ENCODE results near the gene MSI2.
A peak's percentile ranks its signal among the peaks of the same experiment; 100 is the strongest.

MSI2 gene

DNA sequence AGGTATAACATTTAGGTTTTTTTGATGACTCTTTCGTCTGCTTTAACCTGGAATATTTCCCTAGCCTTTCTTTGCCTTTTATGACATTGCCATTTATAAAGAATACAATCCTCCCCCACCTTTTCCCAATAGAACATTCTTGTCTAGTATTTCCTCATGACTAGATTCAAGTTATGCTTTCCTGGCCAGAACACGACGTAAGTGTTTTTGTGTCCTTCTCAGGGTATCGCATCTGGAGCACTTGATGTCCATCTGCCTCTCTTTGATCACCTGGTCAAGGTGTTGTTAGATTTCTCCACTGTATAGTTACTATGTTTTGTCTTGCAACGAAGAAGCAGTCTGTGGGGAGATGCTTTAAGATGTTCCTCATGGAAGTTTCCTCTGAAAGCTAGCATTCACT, 87.4 kb downstream of the MSI2 start:
- no peak for DNase-seq (ENCODE audit: low spot score)

DNA sequence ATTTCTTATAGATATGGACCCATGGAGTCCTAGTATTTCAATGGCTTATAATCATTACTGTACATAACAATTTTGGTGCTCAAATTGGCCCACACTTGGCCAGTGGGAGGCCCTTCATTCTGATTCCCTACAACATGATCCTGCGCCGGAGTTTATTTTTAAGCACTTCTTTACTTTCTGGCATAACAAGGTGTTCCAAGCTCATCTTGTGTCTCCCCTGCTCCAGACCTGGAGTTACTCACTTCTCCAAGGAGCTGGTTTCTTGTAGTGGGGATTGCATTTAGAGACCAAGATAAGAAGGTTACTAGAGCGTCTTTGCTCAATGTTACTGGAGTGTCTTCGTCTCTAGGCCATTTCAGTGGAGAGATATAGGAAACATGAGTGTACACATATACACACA, 87.9 kb downstream of the MSI2 start:
- no peak for DNase-seq (ENCODE audit: low spot score)

DNA sequence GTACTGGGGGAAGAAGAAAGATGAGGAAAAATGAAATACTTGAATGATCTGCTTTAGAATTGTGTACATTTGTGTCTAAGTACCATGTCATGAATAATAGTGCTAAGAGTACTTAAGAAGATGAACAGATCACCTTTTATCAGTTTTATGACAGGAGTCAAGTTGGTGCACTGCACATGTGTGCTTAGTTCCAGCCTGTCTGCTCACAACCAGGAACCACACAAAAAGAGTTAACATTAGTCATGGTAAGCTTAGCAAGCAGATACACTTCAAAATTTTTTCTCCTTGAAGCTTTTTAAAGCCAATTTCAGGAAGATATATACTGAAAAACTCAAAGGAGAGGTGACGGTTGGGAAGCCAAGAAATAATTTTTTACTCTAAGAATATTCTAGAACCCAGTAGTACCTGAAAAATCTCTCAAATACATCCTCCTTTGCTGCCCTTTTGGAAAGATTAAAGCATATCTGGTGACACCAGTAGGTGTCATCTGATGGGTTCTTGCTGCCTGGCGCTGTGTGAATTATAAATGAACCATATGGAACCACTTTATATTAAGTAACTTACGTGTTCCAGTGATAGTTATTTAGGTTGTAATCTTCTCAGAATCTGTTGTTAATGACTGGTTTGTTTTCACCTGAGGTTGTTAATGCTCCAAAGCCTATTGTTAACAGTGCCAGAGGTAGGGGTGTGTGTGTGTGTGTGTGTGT, 93.4 kb downstream of the MSI2 start:
- no peak for DNase-seq (ENCODE audit: low spot score)

DNA sequence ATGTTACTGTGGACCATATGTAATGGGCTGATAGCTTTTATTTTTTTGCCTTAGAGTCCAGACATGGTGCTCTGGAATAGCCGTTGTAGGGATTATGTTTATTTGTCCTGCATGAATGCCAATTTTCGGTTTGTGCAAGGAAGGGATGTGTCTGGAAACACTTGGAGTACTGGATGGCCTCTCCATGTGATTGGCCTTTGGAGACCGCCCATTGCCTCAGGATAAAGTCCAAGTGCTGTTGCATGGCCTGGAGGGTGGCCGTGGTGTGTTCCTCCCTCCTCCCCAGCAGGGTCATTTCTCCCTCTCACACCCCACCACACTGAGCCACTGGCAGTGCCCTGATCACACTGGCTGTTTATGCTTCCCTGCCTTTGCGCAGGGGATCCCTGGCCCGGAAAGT, 93.9 kb downstream of the MSI2 start:
- no peak for DNase-seq (ENCODE audit: low spot score)

DNA sequence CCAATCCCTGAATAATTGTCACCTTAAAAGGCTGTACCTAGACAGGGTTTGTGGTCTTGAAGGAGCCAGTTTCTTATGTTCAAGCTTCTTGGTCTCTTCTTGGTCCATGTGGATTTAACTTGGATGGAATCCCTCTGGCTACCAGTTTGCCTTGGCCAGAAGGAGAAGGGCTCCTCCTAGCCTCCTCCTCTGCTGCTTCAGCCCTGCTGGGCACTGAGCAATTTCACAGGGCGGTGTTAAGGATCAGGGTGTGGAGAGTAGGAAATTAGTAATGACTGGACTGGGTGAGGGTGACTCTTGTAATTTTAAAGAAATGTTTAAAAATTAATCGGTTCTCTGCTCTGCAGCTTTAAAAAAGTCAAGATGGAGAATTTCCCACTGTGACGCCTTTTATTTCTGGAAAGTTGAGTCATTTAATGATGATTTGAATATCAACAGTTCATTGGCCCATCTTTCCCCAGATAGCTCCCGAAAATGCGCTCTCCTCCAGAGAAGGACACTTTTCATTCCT, 96.4 kb downstream of the MSI2 start:
- DNase-seq (ENCODE audit: low spot score), result no peak

DNA sequence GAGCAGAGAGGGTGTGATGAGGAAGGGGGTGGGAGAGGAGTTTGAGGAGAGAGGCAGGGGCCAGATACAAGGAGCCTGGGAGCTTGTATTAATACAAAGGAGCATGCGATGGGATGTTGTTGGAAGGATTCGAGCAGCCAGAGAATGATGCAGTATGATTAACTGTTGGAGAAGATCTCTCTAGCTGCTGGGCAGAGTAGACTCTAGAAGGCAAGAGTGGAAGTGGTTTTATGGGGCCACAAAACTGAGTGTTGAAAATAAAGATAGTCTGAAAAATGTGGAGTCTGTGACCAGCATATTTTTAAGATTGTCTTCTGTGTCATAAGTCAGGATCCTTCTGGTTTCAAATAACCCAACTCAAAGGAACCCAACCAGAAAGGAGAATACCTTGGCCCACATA, 98.3 kb downstream of the MSI2 start:
- no peak for DNase-seq (ENCODE audit: low spot score)

DNA sequence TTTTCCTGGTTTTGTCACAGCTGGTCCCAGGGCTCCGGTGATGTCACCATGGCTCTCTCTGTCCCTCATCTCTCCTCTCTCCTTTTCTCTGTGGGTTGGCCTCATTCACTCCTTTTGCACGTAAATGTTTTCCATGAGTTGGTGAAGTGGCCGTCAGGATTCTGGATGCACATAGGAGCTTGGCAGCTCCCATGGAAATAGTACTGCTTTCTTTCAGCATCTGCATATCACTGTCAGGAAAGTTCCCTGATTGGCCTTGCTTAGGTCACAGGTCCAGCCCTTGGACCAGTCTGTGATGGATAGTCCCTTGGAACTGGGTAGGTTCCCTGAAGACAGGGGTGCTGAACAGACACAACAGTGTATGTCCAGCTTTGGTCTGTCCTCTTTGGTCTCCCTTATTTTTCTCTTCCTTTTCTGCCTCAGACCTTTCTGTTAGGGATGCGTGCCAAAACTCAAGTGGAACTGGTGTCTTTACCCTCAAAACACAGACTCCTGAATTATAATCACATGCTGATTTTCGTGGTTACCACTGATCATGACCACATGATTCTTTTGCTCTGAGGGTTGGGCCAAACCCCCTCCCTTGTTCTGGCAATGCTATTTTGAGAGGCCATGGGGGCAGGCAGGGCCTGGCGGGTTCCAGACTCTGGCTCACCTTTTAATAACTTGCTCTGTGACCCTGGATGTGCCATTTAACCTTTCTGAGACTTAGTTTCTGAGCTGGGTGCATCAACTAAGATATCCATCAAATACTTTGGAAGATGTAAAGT, 99.0 kb downstream of the MSI2 start:
- no peak for DNase-seq (ENCODE audit: low spot score)

DNA sequence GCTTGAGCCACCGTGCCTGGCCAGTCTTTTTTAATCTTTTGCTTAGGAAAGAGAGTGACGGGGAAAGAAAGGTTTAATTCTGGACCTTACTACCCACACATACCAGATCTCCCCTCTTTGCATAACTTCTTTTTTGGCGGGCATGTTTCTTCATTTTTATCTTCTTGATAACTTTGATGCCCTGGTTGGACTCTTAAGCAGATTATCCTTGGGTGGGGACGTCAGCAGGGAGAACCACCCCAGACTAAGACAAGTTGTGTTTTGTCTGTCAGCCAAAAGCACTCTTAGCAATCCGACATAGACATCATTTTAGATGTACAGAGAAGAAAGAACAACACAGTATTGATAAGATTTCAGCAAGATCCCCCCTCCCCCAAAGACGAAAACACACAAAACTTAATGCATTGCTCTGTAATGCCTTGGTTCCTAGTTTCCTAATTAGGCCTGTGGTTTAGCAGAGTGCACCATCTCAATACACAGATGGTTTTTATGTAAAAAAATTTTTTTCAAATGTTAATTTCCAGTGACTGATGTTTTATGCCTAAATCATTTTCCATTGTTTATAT, 99.9 kb downstream of the MSI2 start:
- DNase-seq (ENCODE audit: low spot score), result no peak

DNA sequence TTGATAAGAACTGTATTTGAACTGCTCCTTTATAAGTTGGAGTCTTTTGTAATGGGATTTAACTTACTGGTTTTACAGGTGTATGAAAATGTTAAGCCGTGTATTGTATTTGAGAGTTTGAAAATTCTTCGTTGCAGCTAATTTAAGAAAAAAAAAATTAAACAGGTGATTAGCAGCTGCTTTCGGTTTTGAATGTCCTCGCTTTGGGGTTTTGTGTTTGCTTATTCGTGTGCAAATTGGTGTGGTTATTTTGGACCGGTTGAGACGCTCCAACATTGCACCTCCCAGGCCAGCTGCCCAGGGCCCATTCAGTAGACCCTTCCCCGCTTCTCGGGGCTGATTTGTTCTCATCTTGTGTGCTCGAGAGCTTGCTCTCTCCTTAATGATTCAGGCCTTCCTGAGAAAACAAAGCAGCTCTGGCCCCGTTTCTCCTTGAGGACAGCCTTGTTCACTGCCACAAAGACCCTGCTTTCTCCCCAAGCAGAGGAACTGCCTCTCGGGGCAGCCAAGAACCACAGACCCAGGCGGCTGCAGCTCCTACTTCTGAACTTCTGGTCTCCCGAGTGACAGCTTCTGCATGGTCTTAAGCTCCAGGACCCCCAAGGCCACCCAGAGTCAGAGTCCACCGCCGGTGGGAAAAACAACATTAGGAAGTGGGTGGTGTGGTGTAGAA, 100.5 kb downstream of the MSI2 start:
- peak; percentile 56 for DNase-seq (ENCODE audit: low spot score)

DNA sequence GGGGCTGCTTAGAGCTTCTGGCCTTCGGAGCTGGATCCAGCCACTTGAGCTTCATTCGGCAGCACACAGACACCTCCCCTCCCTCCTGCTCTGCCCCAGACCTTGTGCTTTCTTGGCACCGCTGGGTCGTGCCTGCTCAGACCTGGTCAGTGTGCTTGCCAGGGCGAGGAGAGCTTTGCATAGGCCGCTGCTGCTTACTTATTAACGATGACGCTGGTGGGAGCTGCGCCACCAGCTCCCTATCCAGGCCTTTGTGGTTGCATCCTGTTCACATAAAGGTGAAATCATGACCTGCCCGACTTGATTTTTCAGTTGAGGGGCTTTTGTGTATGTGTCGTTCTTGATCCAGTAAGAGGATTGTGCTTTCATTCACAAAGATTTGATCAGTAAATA, 101.1 kb downstream of the MSI2 start:
- DNase-seq (ENCODE audit: low spot score), result peak; percentile 66

DNA sequence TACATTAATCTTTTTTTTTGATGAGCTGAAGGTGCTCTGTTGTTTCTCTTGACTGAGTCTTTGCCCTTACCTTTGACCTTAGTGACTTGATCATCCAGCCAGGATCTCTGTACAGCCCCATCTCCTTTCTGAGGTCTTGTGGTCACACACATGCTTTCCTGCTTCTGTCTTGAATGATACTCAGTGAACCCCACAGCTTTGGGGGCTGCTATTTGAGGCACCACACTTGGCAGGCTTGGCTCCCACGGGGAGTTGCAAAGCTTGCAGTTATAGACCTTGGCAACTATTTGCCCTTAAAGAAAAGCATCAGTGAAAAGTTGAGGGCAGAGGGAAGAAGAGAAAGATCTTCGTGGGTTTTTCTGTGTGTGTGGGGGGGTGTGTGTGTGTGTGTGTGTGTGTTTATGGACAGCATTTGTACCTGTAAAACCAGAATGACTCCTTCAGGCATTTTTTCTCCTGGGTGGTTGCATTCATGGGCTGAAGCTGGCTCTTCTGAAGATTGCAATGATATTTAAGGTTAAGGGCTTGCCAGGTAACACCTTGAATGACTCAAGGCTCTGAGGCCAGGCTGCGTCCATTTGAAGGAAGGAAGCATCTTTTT, 101.6 kb downstream of the MSI2 start:
- DNase-seq (ENCODE audit: low spot score), result no peak

DNA sequence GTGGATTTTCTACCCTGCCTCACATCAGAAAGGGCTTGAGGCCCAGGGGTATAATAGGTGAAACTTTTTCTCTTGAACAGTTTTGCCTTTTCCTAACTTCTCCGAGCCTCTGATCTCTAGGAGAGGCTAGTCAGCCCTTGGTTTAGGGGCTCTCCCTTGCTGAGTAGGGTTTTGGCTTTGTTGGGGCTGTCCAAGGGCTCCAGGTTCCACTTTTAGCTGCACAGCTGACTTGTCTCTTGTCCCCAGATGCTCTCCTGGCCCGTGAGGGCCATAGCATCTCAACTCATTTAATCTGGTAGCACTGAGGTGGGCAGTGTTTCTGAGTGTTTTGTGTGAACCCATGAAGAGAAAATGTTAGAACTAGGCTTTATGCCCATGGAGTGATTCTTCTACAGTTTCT, 103.9 kb downstream of the MSI2 start:
- no peak for DNase-seq (ENCODE audit: low spot score)

DNA sequence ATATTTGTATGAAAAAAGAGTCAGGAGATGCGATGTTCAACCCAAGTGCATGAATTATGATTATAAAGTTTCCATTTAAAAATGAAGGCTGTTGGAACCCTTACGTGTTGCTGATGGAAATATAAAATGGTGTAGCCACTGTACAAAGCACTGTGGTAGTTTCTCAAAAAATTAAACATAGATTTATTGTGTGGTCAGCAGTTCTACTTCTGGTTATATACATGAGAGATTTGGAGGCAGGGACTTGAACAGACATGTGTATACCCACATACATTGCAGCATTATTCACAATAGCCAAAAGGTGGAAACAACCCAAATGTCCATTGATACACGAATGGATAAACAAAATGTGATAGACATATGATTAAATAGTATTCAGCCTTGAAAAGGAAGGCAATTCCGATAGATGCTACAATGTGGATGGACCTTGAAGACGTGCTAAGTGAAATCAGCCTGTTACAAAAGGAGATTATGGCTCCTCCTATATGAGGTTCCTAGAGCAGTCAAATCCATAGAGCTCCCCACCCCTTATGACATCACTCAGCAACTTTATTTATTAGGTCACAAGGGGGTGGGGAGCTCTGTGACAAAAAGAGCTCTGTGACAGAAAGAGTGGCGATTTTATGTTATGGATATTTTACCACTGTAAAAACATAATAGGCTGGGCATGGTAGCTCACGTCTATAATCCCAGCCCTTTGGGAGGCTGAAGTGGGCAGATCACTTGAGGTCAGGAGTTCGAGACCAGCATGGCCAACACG, 106.7 kb downstream of the MSI2 start:
- no peak for DNase-seq (ENCODE audit: low spot score)

DNA sequence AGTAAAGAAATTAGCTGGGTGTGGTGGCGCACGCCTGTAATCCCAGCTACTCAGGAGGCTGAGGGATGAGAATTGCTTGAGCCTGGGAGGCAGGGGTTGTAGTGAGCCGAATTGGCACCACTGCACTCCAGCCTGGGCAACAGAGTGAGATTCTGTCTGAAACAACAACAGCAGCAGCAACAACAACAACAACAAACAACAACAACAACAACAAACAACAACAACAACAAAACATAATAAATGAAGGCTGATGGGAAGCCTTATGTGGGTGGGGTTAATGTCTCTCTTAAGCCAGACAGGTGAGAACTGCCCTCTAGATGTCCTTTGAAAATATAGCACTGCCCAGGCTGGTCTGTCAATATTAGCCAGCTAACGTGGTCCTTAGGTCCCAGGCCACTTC, 107.3 kb downstream of the MSI2 start:
- no peak for DNase-seq (ENCODE audit: low spot score)

DNA sequence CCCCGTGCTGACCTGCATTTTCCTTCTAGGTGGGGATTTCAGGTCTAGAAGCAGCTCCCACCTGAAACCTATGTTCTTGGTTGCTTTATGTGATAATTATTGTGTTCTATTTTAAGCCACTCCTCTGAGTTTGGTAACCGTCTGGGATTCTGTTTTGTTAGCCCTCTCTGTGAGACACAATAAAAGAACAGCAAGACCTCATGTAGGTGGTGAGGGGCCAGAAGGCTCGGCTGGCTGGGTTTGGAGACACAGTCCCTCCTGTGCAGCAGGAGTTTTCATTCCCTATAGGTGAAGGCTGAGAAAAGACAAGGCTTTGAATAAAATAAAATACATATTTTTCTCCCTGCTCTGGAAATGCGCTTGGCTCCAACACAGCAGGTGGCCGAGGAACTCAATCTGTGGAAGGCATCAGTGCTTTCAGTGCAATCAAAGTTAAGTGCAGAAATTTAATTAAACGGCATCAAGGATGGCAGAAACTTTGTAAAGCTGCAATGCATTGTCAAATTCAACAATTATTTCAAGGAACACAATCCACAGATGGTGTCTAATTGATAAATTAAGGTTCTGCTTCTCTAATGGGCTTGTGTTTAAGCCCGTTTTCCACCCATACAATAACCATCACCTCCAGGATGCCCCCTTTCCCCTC, 107.8 kb downstream of the MSI2 start:
- no peak for DNase-seq (ENCODE audit: low spot score)

DNA sequence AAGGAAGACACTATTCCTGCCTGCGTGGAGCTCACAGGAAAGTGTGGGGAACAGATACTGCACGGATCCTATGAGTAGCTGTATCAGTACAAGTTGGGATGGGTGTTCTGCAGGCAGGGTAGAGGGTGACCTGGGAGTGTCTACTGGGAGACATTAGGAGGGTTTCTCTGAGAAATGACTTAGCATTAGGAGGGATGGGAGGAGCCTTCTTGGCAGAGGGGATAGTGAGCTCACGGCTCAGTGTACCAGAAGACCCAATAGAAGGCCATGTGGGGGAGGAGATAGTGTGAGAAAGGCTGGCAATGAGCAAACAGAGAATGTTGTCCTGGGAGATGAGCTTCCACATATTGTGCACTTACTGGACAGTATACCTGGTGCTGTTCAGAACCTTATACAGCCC, 109.1 kb downstream of the MSI2 start:
- DNase-seq (ENCODE audit: low spot score), result no peak

DNA sequence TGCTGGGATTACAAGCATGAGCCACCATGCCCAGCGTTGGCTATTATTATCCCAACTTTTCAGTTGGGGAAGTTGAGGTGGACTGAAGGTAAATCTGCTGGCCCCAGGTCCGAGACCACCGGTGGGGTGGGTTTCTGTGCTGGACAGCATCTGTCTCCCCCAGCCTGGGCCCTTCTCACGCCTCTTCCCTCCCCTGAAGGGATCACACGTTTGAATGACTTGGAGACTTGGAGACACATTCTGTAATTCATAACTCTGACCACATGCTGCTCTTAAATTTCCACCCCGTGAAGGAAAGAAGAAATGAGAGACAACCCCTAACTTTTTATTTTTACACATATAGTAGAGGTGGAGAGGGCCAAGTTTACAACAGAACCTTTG, 109.8 kb downstream of the MSI2 start:
- DNase-seq (ENCODE audit: low spot score), result no peak

DNA sequence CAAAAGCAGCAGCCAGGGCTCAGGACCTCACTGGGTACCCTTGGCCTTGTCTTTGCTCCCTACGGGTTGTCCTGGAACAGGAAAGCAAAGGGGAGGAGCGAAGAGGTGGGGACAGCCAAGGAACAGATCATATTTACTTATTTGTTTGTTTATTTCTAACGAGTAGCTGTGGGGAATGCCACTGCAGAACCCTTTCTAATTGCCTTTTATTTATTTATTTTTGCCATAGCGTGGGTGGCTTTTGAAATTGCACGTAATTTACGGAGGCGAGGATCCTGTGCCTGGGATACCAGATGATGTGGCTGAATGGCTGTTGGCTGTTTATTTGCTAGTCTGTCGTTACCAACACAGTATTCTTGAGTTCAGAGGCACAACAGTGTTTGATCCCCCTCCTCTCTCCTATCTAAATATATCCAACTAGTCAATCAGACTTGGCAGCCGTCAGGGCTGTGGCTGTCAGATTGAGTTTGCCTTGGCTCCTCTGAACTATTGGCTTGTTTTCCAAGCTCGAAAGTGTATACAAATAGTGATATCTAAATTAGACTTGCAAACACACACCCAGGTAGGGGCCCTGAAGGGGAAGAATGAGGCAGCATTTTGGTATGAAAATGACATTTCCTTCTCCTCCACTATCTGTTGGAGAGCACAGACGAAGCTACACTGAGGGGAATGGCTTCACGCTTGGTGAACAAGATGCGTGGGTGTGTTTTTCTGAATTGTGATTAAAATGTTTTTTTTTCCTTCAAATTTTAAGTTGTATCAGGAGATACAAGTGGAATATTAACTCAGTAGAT, 110.4 kb downstream of the MSI2 start:
- no peak for DNase-seq (ENCODE audit: low spot score)

DNA sequence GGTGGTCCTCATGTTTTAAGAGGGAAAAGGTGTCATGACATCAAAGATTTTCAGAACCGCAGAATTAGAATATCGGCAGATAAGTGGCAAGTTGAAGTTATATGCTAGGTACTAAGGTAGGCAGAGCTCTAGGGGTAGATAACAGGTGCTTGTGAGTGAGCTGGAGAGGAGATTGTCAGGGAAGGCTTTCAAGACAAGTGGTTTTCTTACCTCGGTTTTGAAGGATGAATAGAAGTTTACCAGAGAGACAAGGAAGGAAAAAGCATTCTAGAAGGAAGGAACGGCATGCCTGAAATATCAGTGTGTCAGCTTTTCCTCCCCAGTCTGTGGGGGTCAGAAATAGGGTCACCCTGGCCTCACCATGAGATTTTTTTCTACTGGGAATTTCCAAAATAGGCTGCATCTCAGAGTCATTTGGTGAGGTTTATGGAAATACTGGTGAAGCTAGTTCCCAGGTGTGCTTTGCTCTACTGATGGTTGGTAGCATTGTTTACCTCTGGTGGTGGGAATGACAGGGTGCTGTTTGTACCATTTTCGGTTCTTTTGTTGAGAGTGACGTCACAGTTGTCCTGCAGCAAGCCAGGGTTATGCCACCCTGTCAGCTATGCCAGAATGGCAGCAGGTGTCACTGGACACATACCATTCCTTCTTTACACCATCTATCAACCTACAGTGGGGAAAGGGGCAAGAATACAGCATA, 112.5 kb downstream of the MSI2 start:
- no peak for DNase-seq (ENCODE audit: low spot score)

DNA sequence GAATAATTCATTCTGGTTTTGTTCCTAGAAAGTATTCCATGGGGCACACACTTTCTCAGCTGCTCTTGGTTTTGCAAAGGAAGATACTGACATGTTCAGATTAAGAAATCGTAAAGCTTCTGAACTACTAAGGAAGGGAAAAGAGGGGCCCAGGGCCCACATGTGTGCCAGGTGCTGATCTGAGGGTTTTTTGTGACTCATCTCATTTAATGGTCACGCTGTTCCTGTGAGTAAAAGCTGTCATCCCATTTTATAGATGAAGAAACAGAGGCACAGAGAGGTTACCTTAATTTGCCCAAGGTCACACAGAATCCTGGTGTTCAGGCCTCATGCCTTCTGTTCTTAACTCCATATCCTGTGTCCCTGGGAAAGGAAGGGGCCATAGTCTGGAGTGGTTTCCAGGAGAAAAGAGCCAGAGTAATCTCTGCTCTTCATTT, 113.2 kb downstream of the MSI2 start:
- DNase-seq (ENCODE audit: low spot score), result no peak

All from putamen (tissue), 1 donor.